Measurements from ENCODE around the gene PROP1. TPM values are rescaled to one million over a fixed set of nuclear protein-coding genes. Genes with fewer than 3 reads are reported as not detected.
"Not testable (repeated sequence)": the region's sequence is repeated elsewhere in the genome, so short reads cannot be mapped to it uniquely, and the experiment has no call there.

The PROP1 gene
- not detected for total RNA-seq

DNA sequence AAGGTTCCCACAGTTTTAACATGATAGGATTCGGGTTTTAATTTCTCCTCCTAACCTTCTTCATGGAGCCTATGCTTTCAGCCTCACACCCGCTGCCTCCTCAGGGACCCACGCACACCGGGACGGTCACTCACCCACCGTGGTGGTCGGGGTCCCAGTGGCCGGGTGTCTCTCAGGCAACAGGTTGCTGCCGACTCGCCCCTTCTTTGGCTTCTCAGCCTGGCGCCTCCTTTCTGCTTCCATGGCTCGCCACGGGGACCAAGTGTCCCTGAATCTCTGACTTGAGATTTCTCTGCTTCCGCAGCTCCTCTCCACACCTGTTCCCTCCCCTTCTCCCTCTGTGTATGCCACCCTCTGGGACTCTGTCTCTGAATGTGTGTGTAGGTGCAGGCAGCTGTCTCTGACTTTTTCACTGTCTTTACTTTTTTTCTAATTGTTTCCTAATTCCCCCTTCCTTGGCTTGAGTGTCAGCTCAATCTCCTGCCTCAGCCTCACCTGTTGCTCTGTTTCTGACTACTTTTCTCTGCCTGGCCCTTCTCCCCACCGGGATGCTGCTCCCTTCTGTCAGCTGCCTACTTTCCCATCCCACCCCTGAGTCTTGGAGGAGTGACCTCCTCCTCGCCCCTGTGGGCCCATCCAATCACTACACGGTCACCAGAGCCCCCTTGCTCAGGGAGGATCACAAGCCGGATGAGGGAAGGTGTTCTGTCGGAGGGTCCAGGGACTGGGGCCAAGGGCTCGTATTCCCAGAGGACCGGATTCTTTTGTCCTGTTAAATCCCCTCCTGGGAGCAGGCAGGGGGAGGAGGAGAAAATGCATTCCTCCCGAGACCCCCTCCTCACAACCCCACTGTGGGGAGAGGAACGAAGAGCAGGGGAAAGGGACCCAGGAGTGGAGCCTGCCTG lies at the start of gene PROP1:
PROP1 (minus strand) TSS at position 552 of the 905 bp plus-strand sequence; CDS start at position 243, 309 bp downstream.
- Histone ChIP-seq H3K4me1 (no peaks in the 10 kb centered on the region), H3K9me3 (no peaks in the 10 kb centered on the region), H3K27me3 (peaks cover 69% of the 10 kb centered on the region), H3K4me3 (no peak within 1 kb of the TSS), H3K36me3 (no peaks in the 10 kb centered on the region), H3K27ac (no peak within 1 kb of the TSS)
- TF ChIP-seq EP300 (IDR thresholded peaks at IDR 0.05) (no peak), POLR2A (IDR thresholded peaks at IDR 0.05) (no peak), POLR2AphosphoS5 (IDR thresholded peaks at IDR 0.05) (no peak)
- TF ChIP-seq, protein P1, sequence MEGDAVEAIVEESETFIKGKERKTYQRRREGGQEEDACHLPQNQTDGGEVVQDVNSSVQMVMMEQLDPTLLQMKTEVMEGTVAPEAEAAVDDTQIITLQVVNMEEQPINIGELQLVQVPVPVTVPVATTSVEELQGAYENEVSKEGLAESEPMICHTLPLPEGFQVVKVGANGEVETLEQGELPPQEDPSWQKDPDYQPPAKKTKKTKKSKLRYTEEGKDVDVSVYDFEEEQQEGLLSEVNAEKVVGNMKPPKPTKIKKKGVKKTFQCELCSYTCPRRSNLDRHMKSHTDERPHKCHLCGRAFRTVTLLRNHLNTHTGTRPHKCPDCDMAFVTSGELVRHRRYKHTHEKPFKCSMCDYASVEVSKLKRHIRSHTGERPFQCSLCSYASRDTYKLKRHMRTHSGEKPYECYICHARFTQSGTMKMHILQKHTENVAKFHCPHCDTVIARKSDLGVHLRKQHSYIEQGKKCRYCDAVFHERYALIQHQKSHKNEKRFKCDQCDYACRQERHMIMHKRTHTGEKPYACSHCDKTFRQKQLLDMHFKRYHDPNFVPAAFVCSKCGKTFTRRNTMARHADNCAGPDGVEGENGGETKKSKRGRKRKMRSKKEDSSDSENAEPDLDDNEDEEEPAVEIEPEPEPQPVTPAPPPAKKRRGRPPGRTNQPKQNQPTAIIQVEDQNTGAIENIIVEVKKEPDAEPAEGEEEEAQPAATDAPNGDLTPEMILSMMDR (IDR thresholded peaks at IDR 0.05): no peak
- no peak for ATAC-seq
- WGBS, 2 donors (ENCODE audit: low coverage in 1 of 2): 39 to 49% methylated on average over 9 to 16 of the region's 23 CpGs

DNA sequence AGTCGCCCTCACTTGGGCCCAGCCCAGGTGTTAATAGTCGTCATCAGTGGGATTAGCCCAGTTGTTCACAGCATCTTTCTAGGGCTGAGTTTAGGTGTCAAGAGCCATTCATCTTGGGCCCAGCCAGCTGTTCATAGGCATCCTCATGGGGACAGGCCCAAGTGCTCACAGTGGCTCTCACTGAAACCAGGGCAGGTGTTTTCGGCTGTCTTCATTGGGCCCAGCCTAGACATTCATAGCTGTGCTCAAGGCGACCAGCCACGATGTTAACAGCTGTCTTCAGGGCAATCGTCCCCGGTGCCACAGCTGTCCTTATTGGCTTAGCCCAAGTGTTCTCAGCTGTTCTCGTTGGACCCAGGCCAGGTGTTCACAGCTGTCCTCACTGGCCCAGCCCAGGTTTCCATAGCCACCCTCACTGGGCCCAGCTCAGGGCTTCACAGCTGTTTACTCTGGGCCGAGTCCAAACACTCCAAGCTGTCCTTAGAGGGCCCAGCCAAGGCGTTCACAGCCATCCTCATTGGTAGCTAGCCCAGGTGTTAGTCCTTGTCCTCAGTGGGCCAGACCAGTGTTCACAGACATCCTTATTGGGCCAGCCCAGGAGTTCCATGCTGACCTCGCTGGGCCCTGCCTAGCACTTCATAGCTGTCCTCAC lies 23.5 kb upstream of the PROP1 start:
- H3K36me3 ChIP-seq, H3K9me3 ChIP-seq, H3K4me1 ChIP-seq, ATAC-seq, H3K27ac ChIP-seq, H3K4me3 ChIP-seq, H3K27me3 ChIP-seq: not testable (repeated sequence)
- WGBS, 2 donors (ENCODE audit: low coverage in 1 of 2): no CpG with 5 or more reads among the region's 11 CpGs

DNA sequence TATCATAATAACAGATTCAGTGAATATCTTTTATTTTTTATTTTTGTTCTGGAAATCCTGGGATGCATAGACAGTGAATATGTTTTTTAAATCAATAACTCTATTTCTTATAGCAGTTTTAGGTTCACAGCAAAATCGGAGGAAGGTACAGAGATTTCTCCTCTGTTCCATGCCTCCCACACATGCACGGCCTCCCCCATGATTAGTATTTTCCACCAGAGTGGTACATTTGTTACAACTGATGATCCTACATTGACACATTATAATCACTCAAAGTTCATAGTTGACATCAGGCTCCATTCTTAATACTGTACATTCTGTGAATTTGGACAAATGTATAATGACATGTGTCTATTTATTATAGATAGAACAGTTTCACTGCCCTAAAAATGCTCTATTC lies 16.7 kb upstream of the PROP1 start:
- H3K27ac ChIP-seq, H3K4me3 ChIP-seq, H3K36me3 ChIP-seq, H3K27me3 ChIP-seq, H3K9me3 ChIP-seq, H3K4me1 ChIP-seq, ATAC-seq: not testable (repeated sequence)
- 54 to 70% methylated on average over 2 of the region's 2 CpGs for WGBS, 2 donors (ENCODE audit: low coverage in 1 of 2)

DNA sequence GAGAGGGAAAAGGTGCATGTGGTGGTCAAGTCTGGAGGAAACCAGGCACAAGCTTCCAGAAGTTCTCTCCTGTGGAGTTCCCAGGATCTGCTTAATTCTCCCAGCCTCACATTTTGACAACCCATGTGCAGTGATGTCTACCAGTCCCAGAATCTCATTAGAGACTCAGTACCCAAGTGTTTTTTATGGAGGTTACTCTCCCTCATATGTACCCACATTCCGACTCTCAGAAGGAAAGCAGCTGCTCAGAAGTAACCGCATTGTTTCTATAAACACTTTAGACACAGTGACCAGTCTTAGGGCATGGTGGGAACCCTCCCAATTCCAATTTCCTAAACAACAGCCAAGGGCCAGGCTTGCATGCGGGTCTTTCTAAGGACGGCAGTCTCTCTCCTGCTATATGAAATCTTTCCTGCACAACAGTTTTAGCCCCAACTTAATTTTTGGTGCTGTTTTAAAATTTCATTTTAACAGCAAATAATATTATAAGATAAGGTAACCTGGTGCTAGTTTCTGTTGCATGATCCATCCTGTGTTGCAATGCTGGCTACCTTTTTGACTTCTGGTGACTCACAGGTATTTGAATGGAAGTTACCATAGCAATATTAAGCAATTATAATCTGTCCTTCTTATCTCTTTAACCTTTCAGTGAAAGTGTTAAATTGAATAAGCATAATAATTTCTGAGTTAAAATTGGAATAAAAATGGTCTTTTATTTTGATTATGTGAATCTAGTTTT lies 15.9 kb upstream of the PROP1 start:
- not testable (repeated sequence) for H3K4me1 ChIP-seq, ATAC-seq, H3K4me3 ChIP-seq, H3K36me3 ChIP-seq, H3K27ac ChIP-seq, H3K9me3 ChIP-seq
- 100% methylated on average over 1 of the region's 4 CpGs; no CpG with 5 or more reads in 1 of the 2 donors for WGBS, 2 donors (ENCODE audit: low coverage in 1 of 2)
- H3K27me3 ChIP-seq: peaks cover 11% of the 10 kb centered on the region

DNA sequence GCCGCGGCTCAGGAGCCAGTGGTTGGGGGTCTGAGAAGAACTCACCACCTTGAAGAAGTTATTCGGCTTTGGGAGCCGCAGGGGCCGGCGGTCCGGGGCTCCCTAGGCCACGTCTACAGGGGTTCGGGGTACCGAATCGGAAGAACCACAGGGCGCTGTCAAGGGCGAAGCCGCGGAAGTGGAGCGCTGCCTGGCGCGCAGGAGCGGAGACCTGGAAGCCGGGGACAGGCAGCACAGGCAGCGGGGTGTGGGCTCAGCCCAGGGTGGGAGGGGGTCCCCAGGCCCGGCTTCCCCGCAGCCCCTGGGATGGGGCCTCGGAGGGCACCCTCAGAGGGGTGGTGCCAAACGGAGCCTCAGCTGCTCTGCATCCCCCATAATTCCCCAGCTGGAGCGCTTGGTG lies 11.2 kb upstream of the PROP1 start:
- not testable (repeated sequence) for H3K36me3 ChIP-seq, H3K9me3 ChIP-seq, H3K4me1 ChIP-seq, H3K27ac ChIP-seq
- Histone ChIP-seq H3K27me3 (peaks cover 42% of the 10 kb centered on the region), H3K4me3 (peak overlapping the region in 1 of 2 donors; percentile 25)
- no CpG with 5 or more reads among the region's 26 CpGs for WGBS, 2 donors (ENCODE audit: low coverage in 1 of 2)
- ATAC-seq: peak; percentile 32

DNA sequence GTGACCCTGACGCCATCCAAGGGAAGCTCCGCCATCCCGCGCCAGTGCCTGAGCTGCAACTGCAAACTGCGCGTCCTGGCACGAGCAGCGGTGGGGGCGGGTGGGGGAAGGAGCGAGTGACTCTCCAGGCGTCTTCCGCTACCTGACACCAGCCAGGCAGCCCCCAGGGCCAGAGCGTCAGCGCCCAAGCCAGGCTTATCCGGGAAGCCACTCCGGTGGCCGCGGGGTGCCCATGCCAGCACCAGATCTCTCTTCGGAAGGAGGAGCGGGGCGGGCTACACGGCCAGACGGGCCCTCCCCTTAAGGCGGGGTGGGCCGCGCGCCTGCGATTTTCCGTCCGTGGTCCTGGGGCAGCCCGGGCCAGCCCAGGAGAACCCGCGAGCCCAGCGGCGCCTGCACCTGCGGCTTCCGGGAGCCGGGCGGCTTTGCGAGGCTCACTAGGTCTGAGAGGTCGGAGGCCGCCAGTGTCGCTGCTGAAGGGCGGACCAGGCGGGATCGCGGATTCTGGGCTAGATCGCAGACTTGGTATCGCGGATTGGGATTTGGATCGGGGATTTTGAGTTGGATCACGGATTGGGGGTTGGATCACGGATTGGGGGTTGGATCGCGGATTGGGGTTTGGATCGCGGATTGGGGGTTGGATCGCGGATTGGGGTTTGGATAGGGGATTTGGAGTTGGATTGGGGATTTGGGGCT lies 10.6 kb upstream of the PROP1 start:
- H3K4me1 ChIP-seq, H3K36me3 ChIP-seq, H3K9me3 ChIP-seq: not testable (repeated sequence)
- ATAC-seq: peak; percentile 77
- no CpG with 5 or more reads among the region's 59 CpGs for WGBS, 2 donors (ENCODE audit: low coverage in 1 of 2)
- H3K27ac ChIP-seq: peak overlapping the region in 1 of 4 donors; percentile 64
- peak overlapping the region; percentile 25 to 33 for H3K4me3 ChIP-seq
- peaks cover 47% of the 10 kb centered on the region for H3K27me3 ChIP-seq

DNA sequence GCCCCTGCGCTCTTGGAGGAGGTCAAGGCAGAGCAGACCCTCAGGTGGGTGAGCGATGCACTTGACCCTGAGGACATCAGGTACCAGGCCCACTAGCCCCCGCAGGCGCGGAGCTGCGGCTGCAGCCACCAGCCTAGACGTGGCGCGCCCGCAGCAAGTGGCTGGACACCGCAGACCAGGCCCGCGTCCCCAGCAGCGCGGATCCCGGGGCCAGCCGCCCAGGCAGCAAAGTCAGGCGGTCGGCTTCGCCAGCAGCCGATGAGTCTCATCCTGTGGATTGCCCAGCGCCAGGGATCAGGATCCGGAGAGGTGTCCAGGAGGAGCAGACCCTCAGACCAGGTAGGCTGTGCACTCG lies 10.1 kb upstream of the PROP1 start:
- H3K27me3 ChIP-seq: peaks cover 52% of the 10 kb centered on the region
- not testable (repeated sequence) for H3K4me1 ChIP-seq, H3K4me3 ChIP-seq, H3K36me3 ChIP-seq, H3K9me3 ChIP-seq, H3K27ac ChIP-seq
- peak; percentile 47 for ATAC-seq
- no CpG with 5 or more reads among the region's 24 CpGs for WGBS, 2 donors (ENCODE audit: low coverage in 1 of 2)
